Stimulated activated effector memory CD8-positive, alpha-beta T cell treated with anti-CD3 and anti-CD28 coated beads, Interleukin-12 subunit alpha, Interleukin-12 subunit beta, amount 100 ng/mL, for 72 hours (primary cell): ENCODE measurements around the gene SLC22A23.

Experiments
- ATAC-seq: fragments of 150-1000 bp; cut with Tn5 transposase; 2 replicates; pipeline ENCODE4 v1.10.0; 2021
- DNase-seq, 2 donors: peaks; one replicate each; pipeline ENCODE4 v3.0.0; 2021 to 2022; ENCODE audit warnings: low spot score in 2 of 2
- H3K27ac Mint-ChIP-seq: one replicate; pipeline ENCODE4 v1.8.0; 2022; ENCODE audit warnings: mild to moderate bottlenecking, mixed read lengths
- H3K36me3 Mint-ChIP-seq: one replicate; pipeline ENCODE4 v1.8.0; 2022; ENCODE audit warnings: mild to moderate bottlenecking, mixed read lengths
- H3K4me1 Mint-ChIP-seq: one replicate; pipeline ENCODE4 v1.8.0; 2022; ENCODE audit warnings: mixed read lengths
- H3K4me3 Mint-ChIP-seq: one replicate; pipeline ENCODE4 v1.8.0; 2022; ENCODE audit warnings: mild to moderate bottlenecking, mixed read lengths
- H3K9me3 Mint-ChIP-seq: one replicate; pipeline ENCODE4 v1.8.0; 2022; ENCODE audit warnings: mixed read lengths

The SLC22A23 gene

GRCh38 chr6:3285049-3285639, 171.7 kb downstream of the SLC22A23 start:
- Mint-ChIP-seq H3K4me1 (peaks cover 7% of the 10 kb centered on the region), H3K27ac (no peak overlapping the region), H3K9me3 (no peaks in the 10 kb centered on the region), H3K4me3 (no peak overlapping the region), H3K36me3 (no peaks in the 10 kb centered on the region)
- no peak for ATAC-seq
- DNase-seq, result no peak

GRCh38 chr6:3284436-3284876, 172.4 kb downstream of the SLC22A23 start:
- ATAC-seq (no peak), DNase-seq (no peak)
- Mint-ChIP-seq H3K4me1 (peaks cover 7% of the 10 kb centered on the region), H3K36me3 (no peaks in the 10 kb centered on the region), H3K9me3 (no peaks in the 10 kb centered on the region), H3K4me3 (no peak overlapping the region), H3K27ac (no peak overlapping the region)

GRCh38 chr6:3283641-3284435, 173.0 kb downstream of the SLC22A23 start:
- peaks cover 7% of the 10 kb centered on the region for H3K4me1 Mint-ChIP-seq
- H3K9me3 Mint-ChIP-seq, result no peaks in the 10 kb centered on the region
- ATAC-seq (no peak), DNase-seq (no peak)
- H3K4me3 Mint-ChIP-seq, result no peak overlapping the region
- H3K27ac Mint-ChIP-seq, result no peak overlapping the region
- H3K36me3 Mint-ChIP-seq, result no peaks in the 10 kb centered on the region

- Mint-ChIP-seq H3K36me3 (no peaks in the 10 kb centered on the region), H3K4me3 (no peak overlapping the region), H3K27ac (no peak overlapping the region), H3K9me3 (no peaks in the 10 kb centered on the region), H3K4me1 (peaks cover 5% of the 10 kb centered on the region)
- ATAC-seq (no peak), DNase-seq (no peak)
Observed at GRCh38 chr6:3283241-3283640, 173.6 kb downstream of the SLC22A23 start.

GRCh38 chr6:3282476-3283236, 174.2 kb downstream of the SLC22A23 start:
- no peak overlapping the region for H3K27ac Mint-ChIP-seq
- H3K9me3 Mint-ChIP-seq, result no peaks in the 10 kb centered on the region

GRCh38 chr6:3281631-3282475, 175.0 kb downstream of the SLC22A23 start:
- no peak for ATAC-seq
- Mint-ChIP-seq H3K4me3 (no peak overlapping the region), H3K9me3 (no peaks in the 10 kb centered on the region), H3K36me3 (no peaks in the 10 kb centered on the region), H3K4me1 (no peaks in the 10 kb centered on the region), H3K27ac (no peak overlapping the region)
- no peak for DNase-seq

More at GRCh38 chr6:3282476-3283236, 174.2 kb downstream of the SLC22A23 start:
- Mint-ChIP-seq H3K36me3 (no peaks in the 10 kb centered on the region), H3K4me1 (no peaks in the 10 kb centered on the region), H3K4me3 (no peak overlapping the region)
- ATAC-seq, result no peak
- no peak for DNase-seq

- Mint-ChIP-seq H3K4me3 (no peak overlapping the region), H3K27ac (no peak overlapping the region), H3K9me3 (no peaks in the 10 kb centered on the region), H3K4me1 (peaks cover 4% of the 10 kb centered on the region), H3K36me3 (no peaks in the 10 kb centered on the region)
- DNase-seq, result no peak
- no peak for ATAC-seq
Observed at GRCh38 chr6:3280866-3281465, 175.9 kb downstream of the SLC22A23 start.

GRCh38 chr6:3280091-3280490, 176.8 kb downstream of the SLC22A23 start:
- Mint-ChIP-seq H3K4me1 (peaks cover 8% of the 10 kb centered on the region), H3K9me3 (no peaks in the 10 kb centered on the region), H3K36me3 (no peaks in the 10 kb centered on the region), H3K27ac (no peak overlapping the region), H3K4me3 (no peak overlapping the region)
- ATAC-seq (no peak), DNase-seq (no peak)

GRCh38 chr6:3278691-3279090, 178.2 kb downstream of the SLC22A23 start:
- Mint-ChIP-seq H3K36me3 (no peaks in the 10 kb centered on the region), H3K4me3 (no peak overlapping the region), H3K27ac (no peak overlapping the region), H3K9me3 (no peaks in the 10 kb centered on the region), H3K4me1 (peaks cover 17% of the 10 kb centered on the region)
- DNase-seq (no peak), ATAC-seq (no peak)

- no peaks in the 10 kb centered on the region for H3K36me3 Mint-ChIP-seq
- H3K27ac Mint-ChIP-seq, result no peak overlapping the region
- ATAC-seq (no peak), DNase-seq (no peak)
- no peak overlapping the region for H3K4me3 Mint-ChIP-seq
- peaks cover 24% of the 10 kb centered on the region for H3K4me1 Mint-ChIP-seq
- no peaks in the 10 kb centered on the region for H3K9me3 Mint-ChIP-seq
Observed at GRCh38 chr6:3277851-3278416, 178.9 kb downstream of the SLC22A23 start.

- DNase-seq (no peak), ATAC-seq (no peak)
- no peak overlapping the region for H3K4me3 Mint-ChIP-seq
- H3K9me3 Mint-ChIP-seq, result no peaks in the 10 kb centered on the region
- peak overlapping the region; percentile 81 for H3K27ac Mint-ChIP-seq
- no peaks in the 10 kb centered on the region for H3K36me3 Mint-ChIP-seq
- H3K4me1 Mint-ChIP-seq, result peaks cover 26% of the 10 kb centered on the region
Observed at GRCh38 chr6:3277251-3277650, 179.6 kb downstream of the SLC22A23 start.

GRCh38 chr6:3276174-3277167, 180.4 kb downstream of the SLC22A23 start:
- Mint-ChIP-seq H3K9me3 (no peaks in the 10 kb centered on the region), H3K4me3 (no peak overlapping the region), H3K27ac (peak overlapping the region; percentile 81), H3K4me1 (peaks cover 32% of the 10 kb centered on the region), H3K36me3 (peaks cover 8% of the 10 kb centered on the region)
- ATAC-seq (no peak), DNase-seq (no peak)

GRCh38 chr6:3273707-3274521, 182.9 kb downstream of the SLC22A23 start:
- no peak overlapping the region for H3K4me3 Mint-ChIP-seq
- DNase-seq (no peak), ATAC-seq (peak; percentile 69)
- no peaks in the 10 kb centered on the region for H3K9me3 Mint-ChIP-seq
- peak overlapping the region; percentile 81 for H3K27ac Mint-ChIP-seq
- peaks cover 45% of the 10 kb centered on the region for H3K4me1 Mint-ChIP-seq
- peaks cover 31% of the 10 kb centered on the region for H3K36me3 Mint-ChIP-seq
